Stimulated activated CD8-positive, alpha-beta memory T cell treated with anti-CD3 and anti-CD28 coated beads, Interleukin-2, amount 100 ng/mL, for 48 hours (primary cell): ENCODE measurements around the gene PCNX1.

Source experiments
- DNase-seq, 2 donors: peaks; one replicate each; pipeline ENCODE4 v3.0.0-alpha.2; 2020; ENCODE audit warnings: low read depth in 2 of 2

PCNX1 gene

DNA sequence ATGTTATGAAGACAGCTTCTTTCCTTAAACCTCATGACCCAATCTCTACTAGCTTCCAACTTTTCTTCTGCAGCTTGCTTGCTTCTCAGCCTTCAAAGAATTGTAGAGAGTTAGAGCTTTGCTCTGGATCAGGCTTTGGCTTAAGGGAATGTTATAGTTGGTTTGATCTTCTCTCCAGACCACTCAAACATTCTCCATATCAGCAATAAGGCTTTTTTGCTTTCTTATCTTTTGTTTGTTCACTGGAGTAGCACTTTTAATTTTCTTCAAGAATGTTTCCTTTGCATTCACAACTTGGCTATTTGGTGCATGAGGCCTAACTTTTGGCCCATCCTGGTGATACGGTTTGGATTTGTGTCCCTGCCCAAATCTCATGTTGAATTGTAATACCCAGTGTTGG, 163.8 kb downstream of the PCNX1 start:
- no peak for DNase-seq

DNA sequence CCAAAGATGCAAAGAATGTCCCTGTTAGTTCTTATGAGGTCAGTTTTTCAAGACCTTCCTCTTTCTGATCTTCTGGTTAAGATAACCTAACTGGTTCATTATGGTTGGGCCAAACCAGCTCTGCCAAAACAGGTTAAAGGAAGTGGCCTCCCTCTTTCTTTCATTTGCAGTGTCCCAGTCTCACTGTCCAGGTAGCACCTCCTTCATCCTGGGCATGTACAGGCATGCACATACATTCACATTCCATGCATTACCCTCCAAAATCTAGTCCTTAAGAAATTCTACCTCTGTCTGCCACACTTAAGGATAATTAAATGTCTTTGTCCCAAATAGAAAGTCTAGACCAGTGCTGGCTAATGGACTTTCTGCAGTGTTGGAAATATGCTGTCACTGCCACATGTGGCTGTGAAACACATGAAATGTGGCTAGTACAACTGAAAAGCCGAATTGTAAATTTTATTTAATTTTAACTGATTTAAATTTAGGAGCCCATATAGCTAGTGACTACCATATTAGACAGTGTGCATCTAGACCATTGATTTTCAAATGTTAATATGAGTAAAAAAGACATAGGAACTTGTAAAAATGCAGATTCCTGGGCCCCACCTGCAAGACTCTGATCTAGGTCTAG, 169.3 kb downstream of the PCNX1 start:
- no peak for DNase-seq

GRCh38 chr14:71078500-71078899, 171.2 kb downstream of the PCNX1 start:
- DNase-seq: no peak

DNA sequence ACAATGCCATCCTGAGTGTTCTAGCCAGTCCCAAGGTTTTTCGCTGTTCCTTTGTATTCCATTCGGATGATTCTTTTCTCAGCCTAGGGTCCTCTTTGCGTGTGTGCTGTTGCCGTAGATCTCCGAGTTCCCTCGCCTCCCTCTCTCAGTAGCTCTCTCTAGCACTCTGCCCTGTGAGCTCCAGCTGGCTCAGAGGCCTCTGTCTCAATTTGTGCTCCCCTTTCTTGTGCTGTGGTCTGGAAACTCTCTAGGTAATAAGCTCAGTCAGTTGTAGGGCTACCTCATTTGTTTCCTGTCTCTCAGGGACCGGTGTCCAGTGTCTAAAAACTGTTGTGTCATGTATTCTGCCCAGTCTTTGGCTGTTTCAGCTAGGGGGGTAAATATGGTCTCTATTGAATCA, 179.3 kb downstream of the PCNX1 start:
- no peak for DNase-seq

DNA sequence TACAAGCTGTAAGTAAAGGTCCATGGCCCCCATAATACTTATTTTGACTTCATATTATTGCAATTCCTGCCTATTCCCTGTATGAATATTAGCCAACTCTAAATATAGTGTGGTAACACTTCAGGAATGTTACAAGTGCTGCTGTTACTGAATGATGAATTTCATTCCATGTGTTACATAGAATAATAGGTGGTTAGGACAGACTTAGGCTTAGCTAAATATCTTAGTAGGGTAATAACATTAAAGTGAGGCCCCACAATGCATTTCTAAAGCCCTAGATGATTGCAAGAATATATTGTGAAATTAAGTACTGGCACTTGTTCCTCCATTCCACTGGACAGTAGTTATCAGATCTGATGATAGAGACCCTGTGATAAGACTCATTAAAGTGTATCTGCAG, 182.7 kb downstream of the PCNX1 start:
- DNase-seq: no peak

- no peak for DNase-seq
These were observed 187.5 kb downstream of the PCNX1 start for GRCh38 chr14:71094722-71095121.

DNA sequence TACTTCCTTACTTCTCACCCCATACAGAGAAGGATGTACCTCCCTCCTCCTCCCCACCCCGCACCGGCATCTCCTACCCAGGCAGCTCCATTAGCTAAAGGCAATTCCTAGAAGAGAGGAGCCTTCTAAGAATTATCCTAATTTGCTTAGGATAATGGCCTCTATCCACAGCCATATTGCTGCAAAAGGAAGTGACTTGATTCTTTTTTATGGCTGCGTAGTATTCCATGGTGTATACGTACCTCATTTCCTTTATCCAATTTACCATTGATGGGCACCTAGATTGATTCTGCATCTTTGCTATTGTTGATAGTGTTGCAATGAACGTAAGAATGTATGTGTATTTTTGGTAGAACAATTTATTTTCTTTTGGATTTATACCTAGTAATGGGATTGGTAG, 189.7 kb downstream of the PCNX1 start:
- no peak for DNase-seq

- no peak for DNase-seq
These were observed 196.6 kb downstream of the PCNX1 start for GRCh38 chr14:71103662-71104484.

DNA sequence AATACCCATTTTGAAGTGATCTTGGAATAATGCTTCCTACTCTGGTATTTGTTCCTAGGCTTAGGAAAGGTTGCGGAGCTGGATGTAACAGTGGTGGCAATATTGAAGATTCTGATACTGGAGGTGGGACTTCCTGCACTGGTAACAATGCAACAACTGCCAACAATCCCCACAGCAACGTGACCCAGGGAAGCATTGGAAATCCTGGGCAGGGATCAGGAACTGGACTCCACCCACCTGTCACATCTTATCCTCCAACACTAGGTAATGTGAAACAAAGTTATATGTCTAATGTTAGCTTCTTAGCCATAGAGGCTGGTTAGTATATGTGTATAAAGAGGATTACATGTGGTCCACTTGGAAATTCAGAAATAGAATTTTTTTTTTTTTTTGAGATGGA, 197.9 kb downstream of the PCNX1 start:
- no peak for DNase-seq

DNA sequence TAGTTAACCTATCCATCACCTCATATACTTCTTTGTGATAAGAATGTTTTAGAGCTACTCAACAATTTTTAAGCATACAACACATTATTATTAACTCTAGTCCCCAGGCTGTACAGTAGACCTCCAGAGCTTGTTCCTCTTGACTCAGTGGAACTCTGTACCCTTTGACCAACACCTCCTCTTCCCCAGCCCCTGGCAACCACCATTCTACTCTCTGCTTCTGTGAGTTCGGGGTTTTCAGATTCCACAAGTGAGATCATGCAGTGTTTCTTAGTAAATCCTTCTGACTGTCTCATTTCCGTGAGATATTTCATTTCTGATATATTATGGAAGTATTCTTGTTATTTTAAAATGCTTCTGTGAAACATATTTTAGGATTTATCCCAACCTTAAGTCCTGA, 200.7 kb downstream of the PCNX1 start:
- DNase-seq: no peak

- no peak for DNase-seq
These were observed 201.3 kb downstream of the PCNX1 start for GRCh38 chr14:71108398-71109119.

- DNase-seq: no peak
These were observed 206.1 kb downstream of the PCNX1 start for GRCh38 chr14:71113376-71113775.

GRCh38 chr14:71114565-71114964, 207.3 kb downstream of the PCNX1 start:
- no peak for DNase-seq

GRCh38 chr14:71115306-71115705, 208.0 kb downstream of the PCNX1 start:
- DNase-seq: no peak

DNA sequence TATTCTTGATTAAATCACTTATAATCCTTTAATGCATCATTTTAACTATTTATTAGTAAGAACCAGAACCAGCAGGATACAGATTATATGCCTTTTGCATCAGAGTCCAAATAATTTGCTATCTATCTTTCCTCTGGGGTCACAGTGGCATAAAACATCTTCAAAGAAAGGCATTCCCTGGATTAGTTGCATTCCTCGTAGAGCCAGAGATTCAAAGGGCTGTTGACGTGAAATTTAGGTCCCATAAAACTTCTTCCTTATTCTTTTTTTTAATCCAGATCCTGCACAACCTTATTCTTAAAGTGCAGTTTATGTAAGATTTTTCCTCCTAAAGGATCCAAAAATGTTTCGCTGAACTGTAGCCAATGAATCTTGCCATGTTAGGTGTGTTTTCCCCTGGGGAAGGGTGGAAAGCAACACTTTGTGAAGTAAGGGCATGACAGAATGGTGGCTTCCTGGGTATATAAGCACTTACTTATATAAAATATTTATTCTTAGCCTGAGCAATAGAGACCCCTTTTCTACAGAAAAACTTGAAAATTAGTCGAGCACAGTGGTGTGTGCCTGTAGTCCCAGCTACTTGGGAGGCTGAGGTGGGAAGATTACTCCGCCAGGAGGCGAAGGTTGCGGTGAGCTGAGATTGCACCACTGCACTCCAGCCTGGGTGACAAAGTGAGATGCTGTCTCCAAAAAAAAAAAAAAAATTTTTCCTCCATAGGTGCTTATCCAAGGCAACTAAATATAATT, 208.7 kb downstream of the PCNX1 start:
- DNase-seq: no peak

DNA sequence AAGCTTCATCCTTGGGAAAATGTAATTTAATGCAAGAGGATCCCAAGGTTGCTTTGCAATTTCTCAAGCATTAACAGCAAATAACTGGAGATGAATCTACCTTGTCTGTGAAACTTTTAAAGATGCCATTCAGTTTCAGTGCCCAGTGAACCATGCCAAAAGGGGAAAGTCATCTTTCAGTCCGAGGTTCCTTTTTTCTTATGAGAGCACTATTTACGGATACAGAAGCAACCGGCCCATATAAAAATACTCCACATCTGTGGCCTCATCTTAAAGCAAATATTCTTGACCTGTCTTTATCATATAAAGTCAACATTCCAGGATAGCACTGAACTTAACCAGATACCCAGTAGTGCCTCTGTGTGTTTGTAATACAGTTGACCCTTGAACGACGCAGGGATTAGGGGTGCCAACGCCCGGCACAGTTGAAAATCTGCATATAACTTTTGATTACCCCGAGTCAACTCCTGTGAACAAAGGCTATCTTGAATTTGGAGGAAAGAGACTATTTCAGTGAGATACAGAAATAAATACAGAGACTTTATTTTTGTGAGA, 209.4 kb downstream of the PCNX1 start:
- DNase-seq: no peak

GRCh38 chr14:71117839-71118743, 210.8 kb downstream of the PCNX1 start:
- DNase-seq: no peak

DNA sequence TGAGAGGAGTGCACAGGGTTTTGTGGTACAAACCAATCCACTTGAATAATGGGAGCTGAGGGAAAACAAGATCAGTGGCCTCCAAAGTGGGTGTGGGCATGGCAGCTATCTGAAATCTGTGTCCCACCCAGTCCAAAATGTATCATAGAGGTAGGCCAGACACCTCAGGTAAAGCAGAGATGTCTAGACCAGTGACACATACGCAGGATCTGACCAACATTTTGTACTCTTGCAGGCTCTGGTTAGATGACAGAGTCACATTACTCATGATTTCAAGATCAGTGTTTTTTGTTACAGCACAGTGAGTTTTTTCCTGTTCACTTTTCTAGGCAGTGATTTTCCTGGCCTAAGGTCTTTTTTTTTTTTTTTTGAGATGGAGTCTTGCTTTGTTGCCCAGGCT, 211.8 kb downstream of the PCNX1 start:
- no peak for DNase-seq

DNA sequence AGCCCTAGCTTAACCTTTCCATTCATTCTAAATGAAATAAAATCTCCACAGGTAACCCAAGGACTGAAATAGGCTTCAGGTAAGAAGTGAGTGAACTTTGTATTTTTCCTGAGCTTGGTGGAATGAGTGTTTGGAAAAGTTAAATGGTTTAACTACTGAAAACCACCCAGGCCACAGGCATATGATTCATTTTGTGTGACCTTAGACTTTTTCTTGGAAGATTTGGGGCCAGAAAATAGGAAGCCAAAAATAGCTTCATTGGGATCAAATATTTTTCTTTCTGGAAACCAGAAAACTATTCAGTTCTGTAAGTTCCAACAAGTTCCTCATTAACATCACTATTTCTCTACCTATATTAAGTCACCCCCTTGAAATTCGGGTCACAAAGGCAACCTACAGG, 212.6 kb downstream of the PCNX1 start:
- DNase-seq: no peak

- DNase-seq: no peak
These were observed 213.7 kb downstream of the PCNX1 start for GRCh38 chr14:71121001-71121400.

- no peak for DNase-seq
These were observed 214.5 kb downstream of the PCNX1 start for GRCh38 chr14:71121711-71122110.
